Astrocyte of the cerebellum (primary cell): ENCODE measurements around the gene RNPC3.

Experiments used
- DNase-seq: peaks from one replicate; pipeline ENCODE4 v3.0.0-alpha.2; 2011; ENCODE audit warnings: low read depth
- H3K4me3 ChIP-seq: 2 replicates; pipeline ENCODE4 v1.5.1; 2011; ENCODE audit warnings: mild to moderate bottlenecking, low read depth, low read length, moderate library complexity
- CTCF ChIP-seq: IDR thresholded peaks from 2 replicates; pipeline ENCODE4 v1.5.1; 2012; ENCODE audit warnings: low read length, low read depth, moderate library complexity, mild to moderate bottlenecking; ENCODE audit errors: missing control alignments
- in situ Hi-C: cut with HindIII; loops from 2 replicates; pipeline ENCODE4 v1.10.0; 2017; ENCODE audit warnings: low sequenced_read_pairs

The RNPC3 gene

GRCh38 chr1:103525607-103526507 is at the start of gene RNPC3:
Gene RNPC3 (plus strand): TSS chr1:103525699. CDS start chr1:103526071, 372 bp downstream.
- TF ChIP-seq CTCF: no peak
- peak; percentile 86 for DNase-seq
- in situ Hi-C loops: no loop called here

DNA sequence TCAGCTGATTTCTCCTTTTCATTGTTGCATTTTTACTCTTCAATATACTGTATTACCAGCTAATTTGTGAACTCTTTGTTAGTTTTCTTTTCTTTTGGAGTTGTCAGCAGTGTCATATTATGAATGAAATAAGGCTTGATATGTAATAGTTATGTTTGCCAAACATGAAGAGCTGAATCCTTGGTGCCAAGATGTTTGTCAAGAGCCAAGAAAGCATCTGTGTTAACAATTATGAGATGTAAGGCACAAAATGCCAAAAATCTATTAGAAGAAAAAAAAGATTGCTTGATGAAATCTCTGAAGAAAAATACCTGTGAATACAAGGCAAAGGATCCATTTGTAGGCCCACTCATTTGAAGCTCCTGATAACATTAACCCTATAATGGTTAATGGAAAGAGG is 48.4 kb upstream of the RNPC3 start:
- no peak for TF ChIP-seq CTCF
- no peak for DNase-seq
- in situ Hi-C loops: no loop called here
- H3K4me3 ChIP-seq: no peak overlapping the region

More at GRCh38 chr1:103525607-103526507, at the start of gene RNPC3:
- H3K4me3 ChIP-seq: peak within 1 kb of the TSS; percentile 90

DNA sequence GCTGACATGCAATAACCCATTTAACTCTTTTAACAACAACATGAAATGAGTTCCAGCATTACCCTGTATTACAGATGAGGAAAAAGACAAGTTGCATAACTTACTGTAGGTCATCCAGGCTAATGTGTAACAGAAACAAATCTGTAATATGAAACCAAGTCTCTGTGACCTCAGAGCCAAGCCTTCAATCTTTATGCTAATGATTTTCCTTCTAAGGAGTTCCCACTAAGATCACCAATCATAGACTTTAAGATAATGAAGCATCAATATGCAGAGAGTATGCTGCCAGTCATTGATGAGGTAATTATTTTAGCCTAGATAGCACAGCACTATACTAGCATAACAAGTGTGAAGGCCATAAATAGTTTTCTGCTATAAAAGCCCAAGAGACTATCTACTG is 35.6 kb upstream of the RNPC3 start:
- in situ Hi-C loops: no loop called here
- no peak for TF ChIP-seq CTCF
- no peak overlapping the region for H3K4me3 ChIP-seq
- peak; percentile 11 for DNase-seq

DNA sequence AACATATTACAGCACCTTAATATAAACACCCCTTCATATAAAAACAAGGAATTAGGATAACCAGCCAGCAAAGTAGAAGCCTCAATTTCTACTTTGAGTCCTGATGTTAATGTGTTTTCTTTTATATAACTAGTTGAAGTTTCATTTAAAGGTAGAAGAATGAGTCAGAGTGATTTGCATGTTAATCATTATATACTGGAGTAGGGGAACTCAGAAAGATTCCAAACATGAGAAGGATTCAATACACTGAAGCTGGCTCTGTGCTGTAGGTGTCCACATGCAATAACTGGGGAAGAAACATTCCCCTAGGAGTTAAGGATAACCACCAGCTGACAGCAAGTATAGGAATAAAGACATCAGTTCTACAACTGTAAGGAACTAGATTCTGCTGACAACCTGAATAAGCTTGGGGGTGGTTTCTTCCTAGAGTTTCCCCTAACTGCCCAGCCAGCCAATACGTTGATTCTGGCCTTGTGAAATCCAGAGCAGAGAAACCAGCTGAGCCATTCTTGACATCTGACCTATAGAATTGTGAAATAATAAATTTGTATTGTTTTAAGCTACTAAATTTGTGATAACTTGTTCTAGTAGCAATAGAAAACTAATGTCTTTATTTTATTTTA is 33.4 kb upstream of the RNPC3 start:
- in situ Hi-C loops: no loop called here
- no peak for DNase-seq
- TF ChIP-seq CTCF: no peak
- no peak overlapping the region for H3K4me3 ChIP-seq

- in situ Hi-C loops: no loop called here
- no peak for TF ChIP-seq CTCF
- H3K4me3 ChIP-seq: no peak overlapping the region
- peak; percentile 59 for DNase-seq
These were observed 29.4 kb upstream of the RNPC3 start for GRCh38 chr1:103496014-103496635.

- no peak overlapping the region for H3K4me3 ChIP-seq
- no peak for TF ChIP-seq CTCF
- DNase-seq: no peak
- in situ Hi-C loops: no loop called here
These were observed 28.1 kb upstream of the RNPC3 start for GRCh38 chr1:103497404-103497803.
